ENCODE data around the gene MATR3.
"Not testable (repeated sequence)": the region's sequence is repeated elsewhere in the genome, so short reads cannot be mapped to it uniquely, and the experiment has no call there.

The MATR3 gene

DNA sequence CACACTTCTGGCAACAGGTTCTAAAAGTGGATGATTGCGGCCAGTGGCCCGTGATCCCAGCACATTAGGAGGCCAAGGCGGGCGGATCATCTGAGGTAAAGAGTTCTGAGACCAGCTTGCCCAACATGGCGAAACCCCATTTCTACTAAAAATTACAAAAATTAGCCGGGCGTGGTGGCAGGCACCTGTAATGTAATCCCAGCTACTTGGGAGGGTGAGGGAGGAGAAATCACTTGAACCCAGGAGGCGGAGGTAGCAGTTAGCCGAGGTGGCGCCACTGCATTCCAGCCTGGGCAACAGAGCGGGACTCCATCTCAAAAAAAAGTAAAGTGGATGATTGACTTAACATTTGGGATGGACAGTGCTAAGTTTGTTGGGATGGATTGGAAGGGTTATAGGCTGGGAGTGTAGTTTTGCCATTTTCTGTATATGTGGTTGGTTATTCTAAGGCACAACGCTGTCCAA, 3.4 kb downstream of the MATR3 start:
- no peak for DNase-seq (ENCODE audit: low read depth in 3 of 3, low spot score in 1 of 3)

DNA sequence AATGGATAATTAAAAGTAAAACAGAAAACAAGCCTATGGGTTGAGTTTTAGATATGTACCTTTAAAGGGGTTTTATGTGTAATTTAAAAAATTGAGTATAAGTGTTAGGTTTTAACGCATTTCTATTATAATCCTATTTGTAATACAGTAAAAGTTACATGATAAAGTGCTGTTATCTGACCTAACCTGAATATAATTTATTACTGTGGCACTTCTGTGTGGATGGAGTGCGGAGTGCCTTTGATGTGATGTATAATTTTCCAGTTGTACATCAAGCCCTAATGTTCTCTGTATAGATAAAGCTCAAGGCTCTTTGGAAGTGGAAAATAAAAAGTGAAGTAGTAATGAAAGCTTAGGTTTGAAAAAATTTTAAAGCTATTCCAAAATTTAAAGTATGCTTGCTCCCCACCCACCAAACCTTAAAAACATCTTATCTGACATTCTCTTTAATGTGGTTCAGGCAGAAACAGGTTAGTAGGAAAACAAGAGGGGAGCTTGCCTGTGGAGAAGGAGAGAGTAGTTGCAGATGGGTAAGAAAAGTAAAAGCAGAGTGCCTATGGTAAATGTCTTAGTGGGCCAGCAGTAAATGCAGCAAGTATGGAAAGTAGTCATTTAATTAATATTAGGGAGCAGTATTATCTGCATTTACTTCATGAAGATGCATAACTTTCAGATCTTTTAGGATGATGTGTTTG, 4.0 kb downstream of the MATR3 start:
- DNase-seq (ENCODE audit: low read depth in 3 of 3, low spot score in 1 of 3), result no peak

DNA sequence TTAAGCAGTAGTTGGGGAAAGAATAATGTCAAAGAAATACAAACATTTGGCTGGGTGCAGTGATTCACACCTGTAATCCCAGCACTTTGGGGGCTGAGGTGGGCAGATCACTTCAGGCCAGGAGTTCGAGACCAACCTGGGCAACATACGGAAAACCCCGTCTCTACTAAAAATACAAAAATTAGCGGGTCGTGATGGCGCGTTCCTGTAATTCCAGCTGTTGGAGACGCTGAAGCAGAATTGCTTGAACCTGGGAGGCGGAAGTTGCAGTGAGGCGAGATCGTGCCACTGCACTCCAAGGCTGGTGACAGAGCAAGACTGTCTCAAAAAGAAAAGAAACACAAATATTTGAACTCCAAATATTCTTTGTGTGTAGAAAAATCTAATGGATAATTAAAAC, 4.7 kb downstream of the MATR3 start:
- DNase-seq (ENCODE audit: low read depth in 3 of 3, low spot score in 1 of 3), result no peak

DNA sequence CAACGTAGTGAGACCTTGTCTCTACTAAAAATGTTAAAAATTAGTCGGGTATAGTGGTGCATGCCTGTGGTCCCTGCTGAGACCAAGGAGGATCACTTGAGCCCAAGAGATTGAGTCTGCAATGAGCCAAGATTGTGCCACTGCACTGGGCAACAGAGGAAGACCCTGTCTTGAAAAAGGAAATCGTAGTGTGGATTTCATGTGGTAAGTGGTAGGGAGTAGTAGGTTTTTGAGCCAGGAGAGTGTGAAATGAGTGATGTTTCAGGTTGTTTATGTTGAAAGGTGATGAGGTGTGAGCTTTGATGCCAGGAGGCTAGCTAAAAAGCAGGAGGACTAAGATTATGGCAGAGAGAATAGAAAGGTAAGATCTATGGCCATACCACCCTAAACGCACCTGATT, 5.9 kb downstream of the MATR3 start:
- DNase-seq (ENCODE audit: low read depth in 3 of 3, low spot score in 1 of 3), result no peak

DNA sequence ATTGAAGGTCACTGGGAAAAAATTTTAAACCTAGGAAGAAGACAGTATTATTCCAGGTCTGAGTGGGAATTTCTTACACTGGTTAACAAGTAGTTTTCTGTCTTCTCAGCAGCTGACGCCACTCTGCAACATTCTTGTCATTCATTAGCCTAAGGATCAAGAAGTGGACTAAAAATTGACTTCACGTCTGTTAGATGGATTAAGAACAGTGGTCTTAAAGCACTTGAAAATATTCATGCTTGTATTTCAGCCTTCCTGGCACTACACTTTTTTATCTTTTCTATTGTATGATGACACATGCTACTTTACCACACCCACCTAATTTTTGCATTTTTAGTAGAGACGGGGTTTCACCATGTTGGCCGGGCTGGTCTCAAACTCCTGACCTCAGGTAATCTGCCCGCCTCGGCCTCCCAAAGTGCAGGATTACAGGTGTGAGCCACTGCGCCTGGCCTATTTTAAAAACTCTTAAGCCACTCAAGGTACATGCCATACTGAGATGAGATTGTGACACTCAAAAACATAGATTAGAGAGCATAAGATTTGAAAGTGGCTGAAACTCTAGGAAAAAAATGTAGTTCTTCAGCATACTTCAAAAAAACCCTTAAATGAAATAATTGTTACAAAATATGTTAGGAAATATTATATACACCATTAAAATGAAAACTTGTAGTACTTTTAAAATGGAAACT, 8.4 kb downstream of the MATR3 start:
- no peak for DNase-seq (ENCODE audit: low read depth in 3 of 3, low spot score in 1 of 3)

DNA sequence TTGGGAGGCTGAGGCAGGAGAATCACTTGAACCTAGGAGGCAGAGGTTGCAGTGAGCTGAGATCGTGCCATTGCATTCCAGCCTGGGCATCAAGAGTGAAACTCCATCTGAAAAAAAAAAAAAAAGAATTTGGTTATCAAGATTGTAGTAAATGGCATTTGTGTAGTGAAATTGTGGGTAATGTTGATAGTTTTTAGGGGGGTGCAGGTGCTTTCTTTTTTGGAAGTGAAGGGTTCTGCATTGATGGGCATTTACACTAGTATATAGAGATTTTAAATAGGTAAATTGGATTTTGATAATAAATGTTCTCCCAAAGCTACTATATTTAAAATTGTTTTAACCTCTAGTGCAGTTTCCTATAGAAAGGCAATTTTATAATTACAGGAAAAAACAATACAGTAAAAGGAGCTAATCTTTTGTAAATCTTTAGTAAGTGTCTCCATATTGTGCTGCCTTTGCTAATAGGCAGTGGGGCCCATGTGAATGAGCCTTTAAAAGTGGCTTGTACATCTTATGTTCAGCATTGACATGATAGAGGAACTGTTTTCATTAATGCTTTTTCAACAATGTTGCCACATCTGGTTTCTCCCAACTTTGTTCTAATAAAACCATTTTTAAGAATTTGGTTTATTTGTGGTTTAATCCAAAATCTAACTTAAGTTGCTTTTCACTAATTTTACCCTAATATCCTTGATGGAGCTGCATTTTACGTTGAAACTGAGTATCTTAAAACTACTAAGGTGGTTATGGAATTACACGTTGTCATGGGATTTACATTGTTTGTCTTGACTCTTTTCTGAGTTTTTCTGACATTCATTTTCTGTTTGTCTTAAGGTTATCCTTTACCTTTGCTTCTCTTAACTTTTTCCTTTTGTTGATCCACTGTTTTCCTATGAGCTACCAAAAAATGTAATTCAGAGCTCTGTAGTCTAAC, 11.1 kb downstream of the MATR3 start:
- no peak for DNase-seq (ENCODE audit: low read depth in 3 of 3, low spot score in 1 of 3)

DNA sequence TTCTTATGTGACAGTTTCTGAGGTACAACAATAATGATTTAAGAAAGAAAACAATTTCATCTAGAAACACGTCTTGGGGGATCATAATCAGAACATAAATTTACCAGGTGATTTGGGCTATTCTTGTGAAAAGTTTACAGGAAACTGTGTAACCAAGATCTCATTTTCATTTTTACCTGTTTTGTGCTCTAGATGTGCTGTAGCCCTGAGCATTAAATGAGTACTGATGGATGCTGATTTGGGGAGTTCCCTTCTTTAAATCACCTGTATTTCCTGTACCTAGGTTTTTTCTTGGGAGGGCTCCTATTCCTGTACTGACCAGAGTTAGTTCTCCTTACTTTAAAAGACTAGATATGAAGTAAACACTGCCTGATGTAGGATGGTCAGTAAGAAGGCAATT, 12.7 kb downstream of the MATR3 start:
- DNase-seq (ENCODE audit: low read depth in 3 of 3, low spot score in 1 of 3), result no peak

DNA sequence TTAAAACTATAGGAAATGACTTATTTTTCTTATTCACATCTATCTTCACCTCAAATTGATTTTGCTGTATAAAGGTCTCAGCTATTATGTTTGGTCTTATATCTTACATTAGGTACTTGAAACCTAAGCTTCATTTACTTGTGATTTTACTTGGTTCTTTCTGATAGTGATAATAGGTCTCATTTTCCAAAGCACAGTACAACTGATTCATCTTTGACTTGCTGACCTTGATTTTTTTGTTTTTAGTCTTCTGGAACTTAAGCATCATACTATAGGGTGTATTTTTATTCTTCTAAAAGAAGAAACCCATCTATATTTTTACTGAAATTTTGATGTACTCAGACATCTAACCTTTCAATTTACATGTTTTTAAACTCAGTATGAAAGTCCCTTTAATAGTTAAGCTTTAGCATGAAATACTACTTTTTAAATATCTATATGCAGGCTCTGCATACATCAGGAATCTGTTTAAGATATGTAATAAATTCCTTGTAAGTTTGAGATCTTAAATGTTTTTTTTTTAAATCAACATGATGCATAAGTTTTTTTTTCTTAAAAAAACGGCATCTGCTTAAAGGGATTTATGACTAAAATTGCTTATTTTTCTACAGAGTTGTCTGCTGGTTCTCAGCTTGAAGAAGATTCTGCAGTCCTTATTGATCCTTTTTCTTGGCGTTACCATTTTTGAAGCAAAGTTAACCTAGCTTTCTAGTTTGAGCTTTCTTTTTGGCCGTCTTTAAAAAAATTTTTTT, 13.3 kb downstream of the MATR3 start:
- DNase-seq (ENCODE audit: low read depth in 3 of 3, low spot score in 1 of 3), result no peak

DNA sequence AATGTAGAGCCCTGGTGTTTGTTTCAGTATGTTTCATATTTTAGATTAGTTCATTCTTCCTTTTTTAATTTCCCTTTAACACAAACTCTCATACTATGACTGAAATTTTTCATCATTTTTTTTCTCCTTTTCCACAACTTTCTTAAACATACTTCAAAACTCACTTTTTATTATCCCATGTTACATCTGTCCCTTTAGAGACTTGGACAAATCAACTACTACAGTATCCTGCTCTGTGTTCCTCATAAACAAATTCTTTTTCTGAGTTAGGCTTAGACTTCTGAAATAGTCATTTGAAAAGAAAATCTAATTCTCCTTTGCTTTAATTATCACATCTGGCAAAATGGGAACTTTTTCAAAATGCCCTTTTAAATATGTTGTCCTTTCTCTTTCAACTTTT, 15.3 kb downstream of the MATR3 start:
- DNase-seq (ENCODE audit: low read depth in 3 of 3, low spot score in 1 of 3), result no peak

DNA sequence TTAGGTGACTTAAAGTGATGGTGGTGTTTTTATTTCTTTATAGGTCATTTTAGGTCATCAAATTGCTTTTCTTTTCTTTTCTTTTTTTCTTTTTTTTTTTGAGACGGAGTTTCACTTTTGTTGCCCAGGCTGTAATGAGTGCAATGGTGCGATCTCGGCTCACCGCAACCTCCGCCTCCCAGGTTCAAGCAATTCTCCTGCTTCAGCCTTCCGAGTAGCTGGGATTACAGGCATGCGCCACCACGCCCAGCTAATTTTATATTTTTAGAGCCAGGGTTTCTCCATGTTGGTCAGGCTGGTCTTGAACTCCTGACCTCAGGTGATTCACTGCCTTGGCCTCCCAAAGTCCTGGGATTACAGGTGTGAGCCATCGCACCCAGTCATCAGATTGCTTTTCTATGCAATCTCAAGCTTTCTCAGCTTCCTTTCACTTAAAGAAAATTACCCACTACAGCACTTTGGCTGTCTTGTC, 17.2 kb downstream of the MATR3 start:
- DNase-seq (ENCODE audit: low read depth in 3 of 3, low spot score in 1 of 3), result not testable (repeated sequence)

DNA sequence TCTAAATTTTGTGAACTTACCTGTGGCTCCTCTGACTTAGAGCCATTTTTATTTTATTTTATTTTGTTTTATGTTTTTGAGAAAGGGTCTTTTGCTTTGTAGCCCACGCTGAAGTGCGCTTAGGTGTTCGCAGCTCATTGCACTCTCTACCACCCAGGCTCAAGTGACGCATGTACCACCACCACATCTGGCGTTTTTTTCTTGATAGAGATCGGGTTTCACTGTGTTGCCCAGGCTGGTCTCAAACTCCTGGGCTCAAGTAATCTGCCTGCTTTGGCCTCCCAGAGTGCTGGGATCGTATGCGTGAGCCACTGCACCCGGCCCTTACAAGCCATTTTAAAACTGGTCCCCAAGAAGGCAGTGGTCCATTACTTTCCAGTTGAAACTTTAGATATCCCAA, 18.5 kb downstream of the MATR3 start:
- no peak for DNase-seq (ENCODE audit: low read depth in 3 of 3, low spot score in 1 of 3)

DNA sequence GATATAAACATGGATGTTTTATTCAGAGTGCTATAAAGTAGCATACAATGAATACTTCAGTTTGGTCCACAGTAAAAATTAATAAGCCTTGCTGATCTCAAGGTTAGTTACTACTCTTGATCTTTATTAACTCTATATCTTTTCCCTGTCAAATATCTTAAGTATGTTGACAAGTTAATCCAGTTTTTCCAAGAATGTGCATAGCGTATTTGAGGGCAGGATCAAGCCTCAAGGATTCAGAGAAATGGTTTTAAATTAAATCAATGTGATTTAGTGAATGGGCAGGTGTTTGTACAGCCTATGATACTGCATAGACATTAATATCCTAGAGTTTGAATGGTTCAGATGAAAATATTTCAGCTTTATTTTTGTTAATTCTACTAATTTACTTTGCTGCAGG, 20.7 kb downstream of the MATR3 start:
- no peak for DNase-seq (ENCODE audit: low read depth in 3 of 3, low spot score in 1 of 3)

DNA sequence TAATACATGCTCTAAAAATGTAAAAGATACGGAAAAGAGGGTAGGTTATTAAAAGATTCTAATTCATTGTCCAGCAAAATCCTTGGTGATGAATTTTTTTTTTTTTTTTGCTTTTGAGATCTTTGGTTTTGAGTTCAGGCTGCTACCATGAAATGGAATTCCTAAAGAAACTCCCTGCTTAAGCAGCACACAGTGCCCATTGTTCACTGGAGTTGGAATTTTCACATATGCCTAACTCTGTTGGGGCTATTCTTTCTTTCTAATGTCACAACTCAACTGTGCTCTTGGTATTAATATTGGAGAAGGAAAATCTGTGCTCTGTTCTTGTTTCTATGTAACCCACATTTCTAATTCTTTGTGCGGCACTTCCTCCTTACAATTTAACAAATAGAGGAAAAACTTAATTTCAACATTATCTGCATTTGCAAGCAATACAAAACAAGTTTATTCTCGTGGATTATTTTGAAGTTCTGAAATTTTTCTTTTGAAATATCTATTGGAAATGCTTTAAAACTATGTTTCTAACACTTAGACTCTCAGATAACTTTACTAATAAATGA, 21.6 kb downstream of the MATR3 start:
- no peak for DNase-seq (ENCODE audit: low read depth in 3 of 3, low spot score in 1 of 3)

DNA sequence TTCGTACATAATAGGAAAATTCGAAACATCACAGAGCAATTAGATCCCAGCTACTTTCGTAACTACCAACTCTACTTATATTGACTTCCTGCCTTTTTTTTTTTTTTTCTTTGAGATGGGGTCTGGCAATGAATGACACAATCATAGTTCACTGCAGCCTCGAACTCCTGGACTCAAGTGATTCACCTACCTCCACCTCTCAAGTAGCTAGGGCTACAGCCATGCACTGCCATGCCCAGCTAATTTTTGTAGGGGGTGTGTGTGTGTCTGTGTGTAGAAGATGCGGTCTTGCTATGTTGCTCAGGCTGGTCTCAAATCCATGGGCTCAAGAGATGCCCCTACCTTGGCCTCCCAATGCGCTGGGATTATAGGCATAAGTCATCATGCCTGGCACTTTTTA, 42.3 kb downstream of the MATR3 start:
- DNase-seq (ENCODE audit: low read depth in 3 of 3, low spot score in 1 of 3), result no peak

DNA sequence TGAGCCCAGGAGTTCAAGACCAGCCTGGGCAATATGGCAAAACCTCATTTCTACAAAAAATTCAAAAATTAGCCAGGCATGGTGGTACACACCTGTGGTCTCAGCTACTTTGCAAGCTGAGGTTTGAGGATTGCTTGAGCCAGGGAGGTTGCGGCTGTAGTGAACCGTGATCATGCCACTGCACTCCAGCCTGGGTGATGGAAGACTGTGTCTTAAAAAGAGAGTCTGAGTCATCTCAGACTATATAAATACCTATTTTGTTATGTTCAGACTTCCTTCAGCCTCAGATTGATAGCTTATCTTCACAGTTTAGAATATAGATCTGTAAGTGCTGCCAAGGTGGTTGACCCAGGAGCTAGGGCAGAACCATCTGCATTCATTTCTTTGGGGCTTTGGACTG, 46.5 kb downstream of the MATR3 start:
- DNase-seq (ENCODE audit: low read depth in 3 of 3, low spot score in 1 of 3), result no peak

DNA sequence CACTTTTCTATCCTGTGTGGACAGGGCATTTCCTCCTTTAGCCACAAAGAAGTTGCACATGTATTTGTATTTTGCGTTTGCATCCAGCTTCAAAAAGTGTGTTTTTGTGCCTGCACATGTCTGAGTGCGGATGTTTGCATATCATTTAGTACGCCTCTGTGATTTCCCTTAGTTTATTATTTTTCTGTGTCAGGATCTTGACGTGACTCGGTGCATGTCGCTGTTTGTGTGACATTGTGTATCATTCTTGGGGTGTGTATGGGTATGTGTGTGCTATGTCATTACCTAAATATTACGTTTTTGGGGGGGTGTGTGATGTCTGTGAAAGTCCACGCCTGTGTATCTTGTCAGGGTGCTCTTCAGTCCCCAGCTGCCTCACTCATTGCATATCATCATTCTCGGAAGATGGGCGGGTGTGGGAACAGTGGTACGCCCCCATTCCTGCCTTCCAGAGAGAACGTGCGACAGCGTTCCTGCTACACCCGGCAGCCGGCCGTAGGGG, 47.7 kb downstream of the MATR3 start:
- no peak for DNase-seq (ENCODE audit: low read depth in 3 of 3, low spot score in 1 of 3)

DNA sequence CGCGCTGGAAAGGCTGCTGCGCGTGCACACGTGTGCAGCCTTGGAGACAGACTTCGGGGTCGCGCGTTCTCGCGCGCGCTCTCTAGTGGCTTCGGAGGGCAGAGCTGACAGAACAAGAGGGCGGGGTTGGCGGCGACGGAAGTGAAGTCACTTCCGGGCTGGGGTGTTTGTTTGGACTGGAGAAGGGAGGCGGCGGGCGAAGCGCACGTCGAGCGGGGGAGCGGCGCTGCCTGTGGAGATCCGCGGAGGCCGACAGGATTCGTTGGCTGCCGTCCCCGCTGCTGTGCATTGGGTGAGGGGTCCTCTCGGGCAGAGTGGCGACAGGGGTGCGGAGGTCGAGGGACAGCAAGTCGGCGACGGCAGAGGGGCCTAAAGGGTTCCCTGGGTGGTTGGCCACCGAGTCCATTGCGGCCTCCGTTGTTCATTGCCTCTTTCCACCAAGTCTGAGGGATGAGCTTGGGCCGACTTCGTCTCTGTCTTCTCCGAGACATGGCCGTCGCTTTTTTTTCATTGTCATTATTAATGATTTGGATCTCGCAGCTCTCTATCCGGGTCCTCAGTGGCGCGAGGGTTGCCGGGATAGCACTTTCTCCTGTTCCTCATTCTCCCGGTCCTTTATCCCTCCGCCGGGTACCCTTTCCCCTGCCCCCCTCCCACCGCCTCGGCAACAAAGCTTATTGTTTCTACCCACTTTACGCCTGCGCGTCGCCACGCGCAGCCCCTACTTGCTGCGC, 48.3 kb downstream of the MATR3 start, which contains the start of gene PAIP2:
TSS of gene PAIP2 (plus strand) at position 166 of the 734 bp plus-strand sequence. CDS start 21,931 bp downstream, outside the sequence.
- peak; percentile 89 to 94 (median 90) for DNase-seq (ENCODE audit: low read depth in 3 of 3, low spot score in 1 of 3)

DNA sequence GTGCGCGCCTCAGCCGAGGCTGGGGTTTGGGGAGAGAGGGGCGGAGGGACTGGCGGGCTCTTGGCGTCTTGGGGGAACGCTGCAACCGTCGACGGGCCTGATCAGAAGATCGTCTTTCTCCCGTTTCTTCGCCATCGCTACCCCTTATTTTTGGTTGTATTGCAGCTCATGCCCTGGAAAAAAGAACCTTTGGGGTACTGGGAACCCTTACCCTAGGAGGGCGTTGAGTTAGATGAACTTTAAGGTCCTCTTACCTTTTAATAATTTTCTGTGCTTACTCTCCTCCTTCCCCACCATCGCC, 48.8 kb downstream of the MATR3 start:
- DNase-seq (ENCODE audit: low read depth in 3 of 3, low spot score in 1 of 3), result peak in 1 of 3 donors; percentile 58

DNA sequence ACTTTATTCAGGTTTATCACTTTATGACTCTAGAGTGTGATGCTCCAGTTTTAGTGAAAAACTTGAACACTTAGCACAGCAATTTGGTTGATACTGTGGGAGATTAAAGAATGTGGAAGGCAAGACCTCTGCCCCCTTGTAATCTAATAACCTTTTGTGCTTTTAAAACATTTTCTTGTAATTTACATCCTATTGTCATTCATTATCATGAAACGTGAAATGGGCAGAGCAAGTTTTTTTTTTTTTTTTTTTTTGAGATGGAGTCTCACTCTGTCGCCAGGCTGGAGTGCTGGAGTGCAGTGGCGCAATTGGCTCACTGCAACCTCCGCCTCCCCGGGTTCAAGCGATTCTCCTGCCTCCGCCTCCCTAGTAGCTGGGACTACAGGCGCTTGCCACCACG, 49.9 kb downstream of the MATR3 start:
- no peak for DNase-seq (ENCODE audit: low read depth in 3 of 3, low spot score in 1 of 3)

DNA sequence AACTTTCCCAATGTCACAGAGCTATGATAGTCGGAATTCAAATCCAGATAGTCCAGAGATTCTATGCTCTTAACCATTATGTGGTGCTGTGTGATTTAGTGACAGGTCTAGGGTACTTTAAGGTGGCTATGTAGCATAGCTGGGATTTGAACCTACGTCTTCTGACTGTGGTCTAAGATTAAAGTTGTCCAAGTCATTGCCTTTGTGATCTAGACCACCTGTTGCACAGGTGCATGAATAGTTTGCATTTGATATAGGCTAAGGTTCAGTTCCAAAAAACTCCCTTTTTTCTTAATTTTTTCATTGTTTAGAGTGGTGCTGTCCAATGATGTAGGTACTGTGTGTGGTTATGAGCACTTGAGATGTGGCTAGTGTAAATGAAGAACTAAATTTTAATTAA, 50.6 kb downstream of the MATR3 start:
- no peak for DNase-seq (ENCODE audit: low read depth in 3 of 3, low spot score in 1 of 3)

All from stimulated activated CD4-positive, alpha-beta T cell treated with anti-CD3 and anti-CD28 coated beads, TNF-alpha, amount 100 ng/mL, for 1 hour (primary cell).